Ishikawa (cell line): Measurements from ENCODE around the gene GM2A.

Source experiments
- CEBPB ChIP-seq: IDR thresholded peaks from 2 replicates; pipeline ENCODE4 v1.6.1; 2012
- CREB1 ChIP-seq: IDR thresholded peaks from 2 replicates; pipeline ENCODE4 v1.6.1; 2012; ENCODE audit warnings: low read depth
- EGR1 ChIP-seq: IDR thresholded peaks from 2 replicates; pipeline ENCODE4 v1.6.1; 2012
- EP300 ChIP-seq: IDR thresholded peaks from 2 replicates; pipeline ENCODE4 v1.6.1; 2012; ENCODE audit warnings: borderline replicate concordance
- FOXM1 ChIP-seq: IDR thresholded peaks from 2 replicates; pipeline ENCODE4 v1.6.1; 2012; ENCODE audit warnings: low read depth, borderline replicate concordance
- NFIC ChIP-seq: IDR thresholded peaks from 2 replicates; pipeline ENCODE4 v1.6.1; 2012
- RAD21 ChIP-seq: IDR thresholded peaks from 2 replicates; pipeline ENCODE4 v1.6.1; 2012; ENCODE audit warnings: low read depth
- TAF1 ChIP-seq: IDR thresholded peaks from 2 replicates; pipeline ENCODE4 v1.6.1; 2012; ENCODE audit warnings: low read depth, mild to moderate bottlenecking
- TCF12 ChIP-seq: IDR thresholded peaks from 2 replicates; pipeline ENCODE4 v1.6.1; 2012; ENCODE audit warnings: low read depth
- TEAD4 ChIP-seq: IDR thresholded peaks from 2 replicates; pipeline ENCODE4 v1.6.1; 2012
- YY1 ChIP-seq: IDR thresholded peaks from 2 replicates; pipeline ENCODE4 v1.6.1; 2012; ENCODE audit warnings: low read depth
- ZBTB7A ChIP-seq: IDR thresholded peaks from 2 replicates; pipeline ENCODE4 v1.6.1; 2012; ENCODE audit warnings: low read depth
- TF ChIP-seq, protein P1 (sequence below): IDR thresholded peaks from 2 replicates; pipeline ENCODE4 v1.6.1; 2012; ENCODE audit warnings: low read depth, mild to moderate bottlenecking
- TF ChIP-seq, protein P2 (sequence below): IDR thresholded peaks from 2 replicates; pipeline ENCODE4 v1.6.1; 2012
- TF ChIP-seq, protein P3 (sequence below): IDR thresholded peaks from 2 replicates; pipeline ENCODE4 v1.6.1; 2012

The GM2A gene

DNA sequence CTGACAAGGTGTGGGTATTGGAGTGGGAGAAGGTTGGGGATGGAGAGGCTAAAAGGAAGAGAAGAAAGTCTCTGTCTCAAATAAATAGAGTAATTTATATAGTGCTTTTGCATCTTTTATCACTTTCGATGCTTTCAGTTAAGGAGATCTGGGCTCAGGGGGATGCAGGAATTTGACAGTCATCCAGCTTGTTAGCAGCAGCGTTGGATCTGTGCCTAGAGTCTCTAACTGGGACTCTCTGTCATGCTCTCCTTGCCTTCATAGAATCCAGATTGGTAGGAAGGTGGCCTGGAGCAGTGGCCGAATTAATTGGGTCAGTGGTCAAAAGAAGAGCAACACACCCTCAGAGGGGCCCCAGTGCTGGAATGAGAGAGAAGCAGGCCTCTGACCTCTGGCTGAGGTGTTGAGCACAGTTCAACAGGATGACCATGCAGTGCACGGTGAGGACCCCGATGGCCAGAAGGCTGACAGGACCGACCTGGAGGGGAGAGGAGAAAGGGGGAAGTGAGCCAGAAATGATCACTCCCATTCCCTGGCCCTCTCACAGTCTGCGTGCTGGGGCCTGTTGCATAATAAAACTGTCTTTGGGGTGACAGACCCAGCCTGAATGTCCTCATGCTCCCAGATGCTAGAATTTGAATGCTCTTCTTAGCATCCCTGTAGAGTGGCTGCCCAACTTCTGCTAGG, 42.9 kb downstream of the GM2A start:
- no peak for TF ChIP-seq TAF1
- no peak for TF ChIP-seq ZBTB7A
- TF ChIP-seq, protein P1, sequence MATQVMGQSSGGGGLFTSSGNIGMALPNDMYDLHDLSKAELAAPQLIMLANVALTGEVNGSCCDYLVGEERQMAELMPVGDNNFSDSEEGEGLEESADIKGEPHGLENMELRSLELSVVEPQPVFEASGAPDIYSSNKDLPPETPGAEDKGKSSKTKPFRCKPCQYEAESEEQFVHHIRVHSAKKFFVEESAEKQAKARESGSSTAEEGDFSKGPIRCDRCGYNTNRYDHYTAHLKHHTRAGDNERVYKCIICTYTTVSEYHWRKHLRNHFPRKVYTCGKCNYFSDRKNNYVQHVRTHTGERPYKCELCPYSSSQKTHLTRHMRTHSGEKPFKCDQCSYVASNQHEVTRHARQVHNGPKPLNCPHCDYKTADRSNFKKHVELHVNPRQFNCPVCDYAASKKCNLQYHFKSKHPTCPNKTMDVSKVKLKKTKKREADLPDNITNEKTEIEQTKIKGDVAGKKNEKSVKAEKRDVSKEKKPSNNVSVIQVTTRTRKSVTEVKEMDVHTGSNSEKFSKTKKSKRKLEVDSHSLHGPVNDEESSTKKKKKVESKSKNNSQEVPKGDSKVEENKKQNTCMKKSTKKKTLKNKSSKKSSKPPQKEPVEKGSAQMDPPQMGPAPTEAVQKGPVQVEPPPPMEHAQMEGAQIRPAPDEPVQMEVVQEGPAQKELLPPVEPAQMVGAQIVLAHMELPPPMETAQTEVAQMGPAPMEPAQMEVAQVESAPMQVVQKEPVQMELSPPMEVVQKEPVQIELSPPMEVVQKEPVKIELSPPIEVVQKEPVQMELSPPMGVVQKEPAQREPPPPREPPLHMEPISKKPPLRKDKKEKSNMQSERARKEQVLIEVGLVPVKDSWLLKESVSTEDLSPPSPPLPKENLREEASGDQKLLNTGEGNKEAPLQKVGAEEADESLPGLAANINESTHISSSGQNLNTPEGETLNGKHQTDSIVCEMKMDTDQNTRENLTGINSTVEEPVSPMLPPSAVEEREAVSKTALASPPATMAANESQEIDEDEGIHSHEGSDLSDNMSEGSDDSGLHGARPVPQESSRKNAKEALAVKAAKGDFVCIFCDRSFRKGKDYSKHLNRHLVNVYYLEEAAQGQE, result no peak
- no peak for TF ChIP-seq TCF12
- no peak for TF ChIP-seq CEBPB
- TF ChIP-seq CREB1, result no peak
- no peak for TF ChIP-seq EGR1
- TF ChIP-seq RAD21, result no peak
- TF ChIP-seq NFIC, result no peak
- TF ChIP-seq, protein P2, sequence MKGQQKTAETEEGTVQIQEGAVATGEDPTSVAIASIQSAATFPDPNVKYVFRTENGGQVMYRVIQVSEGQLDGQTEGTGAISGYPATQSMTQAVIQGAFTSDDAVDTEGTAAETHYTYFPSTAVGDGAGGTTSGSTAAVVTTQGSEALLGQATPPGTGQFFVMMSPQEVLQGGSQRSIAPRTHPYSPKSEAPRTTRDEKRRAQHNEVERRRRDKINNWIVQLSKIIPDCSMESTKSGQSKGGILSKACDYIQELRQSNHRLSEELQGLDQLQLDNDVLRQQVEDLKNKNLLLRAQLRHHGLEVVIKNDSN, result no peak
- TF ChIP-seq EP300, result no peak
- TF ChIP-seq, protein P3, sequence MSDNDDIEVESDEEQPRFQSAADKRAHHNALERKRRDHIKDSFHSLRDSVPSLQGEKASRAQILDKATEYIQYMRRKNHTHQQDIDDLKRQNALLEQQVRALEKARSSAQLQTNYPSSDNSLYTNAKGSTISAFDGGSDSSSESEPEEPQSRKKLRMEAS, result no peak
- TF ChIP-seq FOXM1, result no peak
- TF ChIP-seq YY1, result no peak
- TF ChIP-seq TEAD4, result no peak

DNA sequence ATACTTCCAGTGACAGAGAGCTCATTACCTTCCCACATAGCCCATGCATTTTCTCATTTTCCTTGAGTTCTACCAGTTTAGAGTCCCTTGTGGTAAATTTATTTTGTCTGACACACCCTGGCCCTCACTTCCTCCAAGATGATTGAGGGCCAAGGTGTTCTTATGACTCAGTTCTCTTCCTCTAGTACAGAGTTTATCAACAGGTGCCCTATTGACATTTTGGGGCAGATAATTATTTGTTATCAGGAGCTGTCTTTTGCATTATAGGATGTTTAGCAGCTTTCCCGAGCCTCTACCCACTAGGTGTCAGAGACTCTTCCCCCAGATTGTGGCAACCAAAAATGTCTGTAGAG, 43.5 kb downstream of the GM2A start:
- no peak for TF ChIP-seq FOXM1
- TF ChIP-seq TAF1, result no peak
- TF ChIP-seq, protein P3, result no peak
- no peak for TF ChIP-seq EP300
- no peak for TF ChIP-seq ZBTB7A
- TF ChIP-seq NFIC, result no peak

DNA sequence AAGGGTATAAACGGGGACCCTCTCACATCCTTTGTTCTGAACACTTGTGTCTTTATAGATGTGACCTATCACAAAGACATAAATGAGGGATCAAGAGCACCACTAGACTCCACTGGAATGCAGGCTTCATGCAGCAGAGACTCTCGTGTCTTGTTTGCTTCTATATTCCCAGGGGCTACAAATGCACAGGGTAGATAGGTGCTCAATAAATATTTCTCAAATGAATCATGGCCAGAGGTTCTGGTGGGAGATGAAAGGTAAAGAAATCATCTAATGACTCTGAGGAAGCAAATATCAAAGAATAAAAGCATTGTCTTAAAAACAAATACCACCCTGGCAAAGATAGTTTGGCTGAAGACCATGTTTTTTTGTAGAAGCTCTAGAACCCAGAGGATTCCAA, 44.0 kb downstream of the GM2A start:
- TF ChIP-seq RAD21 (no peak), EGR1 (no peak), FOXM1 (no peak), TAF1 (no peak), YY1 (no peak), ZBTB7A (no peak)
- TF ChIP-seq, protein P2, result no peak
- TF ChIP-seq, protein P3, result no peak

DNA sequence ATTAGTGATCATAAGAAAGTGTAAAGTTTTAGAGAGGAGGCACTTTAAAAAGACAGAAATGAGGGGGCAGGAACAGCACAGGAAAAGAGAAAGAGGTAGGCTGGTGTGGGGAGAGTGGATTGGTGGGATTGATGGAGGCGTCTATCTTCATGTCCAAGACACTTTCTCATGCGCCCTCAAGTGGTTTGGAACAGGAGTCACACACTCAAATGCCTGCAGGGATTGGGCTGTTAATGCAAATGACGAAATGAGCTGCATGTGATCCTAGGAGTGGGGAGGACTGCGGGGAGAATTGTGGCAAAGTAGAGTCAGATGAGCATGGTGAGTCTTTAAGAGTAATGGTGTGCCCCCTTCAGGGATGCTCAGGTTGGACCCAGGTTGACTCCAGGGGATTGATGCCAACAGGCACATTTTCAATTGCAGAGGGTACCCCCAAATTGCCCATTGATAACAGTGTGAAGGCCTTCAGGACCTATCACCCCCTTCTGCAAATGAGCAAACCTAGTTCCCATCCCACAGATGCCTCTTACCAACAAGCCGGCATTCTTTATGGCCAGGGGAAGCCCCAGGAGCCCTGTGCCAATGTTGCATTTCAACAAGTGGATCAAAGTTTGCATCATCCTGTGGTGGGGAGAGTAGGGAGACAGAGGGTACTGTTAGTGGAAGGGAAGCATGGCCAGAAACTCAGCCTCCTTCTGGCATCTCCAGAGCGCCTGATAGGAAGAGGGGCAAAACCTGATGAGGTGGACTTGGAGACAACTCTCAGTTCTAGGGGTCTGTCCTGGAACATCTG, 45.3 kb downstream of the GM2A start:
- TF ChIP-seq TCF12, result no peak
- TF ChIP-seq TEAD4, result no peak
- TF ChIP-seq ZBTB7A, result no peak
- TF ChIP-seq, protein P3, result no peak
- no peak for TF ChIP-seq NFIC
- peak; percentile 53 for TF ChIP-seq RAD21

DNA sequence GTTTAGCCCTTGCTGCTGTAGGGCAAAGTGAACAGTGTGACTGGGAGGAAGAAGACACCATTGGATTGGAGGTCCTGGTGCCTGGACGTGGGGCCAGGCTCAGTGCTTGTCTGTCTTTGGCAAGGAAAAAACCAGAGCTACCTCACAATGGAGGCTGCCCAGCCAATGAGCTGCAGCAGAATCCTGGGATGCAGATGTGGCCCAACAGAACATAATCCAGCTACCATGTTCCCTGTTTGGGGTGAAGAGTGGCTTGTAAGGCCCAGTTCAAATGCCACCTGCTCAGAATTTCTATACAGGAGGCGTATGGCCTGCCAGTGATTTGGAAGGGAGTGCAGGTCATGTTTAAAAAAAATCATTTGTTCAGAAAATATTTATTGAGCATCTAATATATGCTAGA, 50.7 kb downstream of the GM2A start, which contains the start of gene SLC36A3:
Gene SLC36A3 (minus strand): TSS at position 101 of the 400 bp plus-strand sequence. CDS start 412 bp downstream, outside the sequence.
- no peak for TF ChIP-seq RAD21
- TF ChIP-seq, protein P2, result no peak
- TF ChIP-seq TAF1, result no peak
- no peak for TF ChIP-seq FOXM1
- no peak for TF ChIP-seq CREB1
- no peak for TF ChIP-seq YY1
- TF ChIP-seq TEAD4, result no peak

DNA sequence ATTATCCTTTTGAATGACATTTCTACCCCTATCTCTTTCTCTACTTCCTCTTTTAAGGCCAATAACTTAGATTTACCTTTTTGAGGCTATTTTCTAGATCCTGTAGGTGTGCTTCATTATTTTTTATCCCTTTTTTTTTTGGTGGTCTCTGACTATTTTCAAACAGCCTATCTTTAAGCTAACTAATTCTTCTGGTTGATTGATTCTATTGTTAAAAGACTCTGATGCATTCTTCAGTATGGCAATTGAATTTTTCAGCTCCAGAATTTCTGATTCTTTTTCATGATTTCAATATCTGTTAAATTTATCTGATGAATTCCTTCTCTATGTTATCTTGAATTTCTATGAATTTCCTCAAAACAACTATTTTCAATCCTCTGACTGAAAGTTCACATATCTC, 57.9 kb downstream of the GM2A start:
- no peak for TF ChIP-seq CREB1
- TF ChIP-seq TCF12, result no peak
- no peak for TF ChIP-seq TAF1
- TF ChIP-seq EP300, result no peak
